Keratinocyte (primary cell): ENCODE data around the gene GRIK2. TPM values are rescaled to one million over a fixed set of nuclear protein-coding genes. Genes with fewer than 3 reads are reported as not detected.

Source experiments
- DNase-seq: peaks from one replicate; pipeline ENCODE4 v3.0.0-alpha.2; 2011; ENCODE audit warnings: low read depth, missing footprints, low spot score
- FAIRE-seq: peaks from 2 replicates; lab custom pipeline; 2011; peaks lifted over from hg19 to GRCh38; lab: Jason Lieb, UNC
- H2AFZ ChIP-seq: 2 replicates; pipeline ENCODE4 v1.6.0; 2012; ENCODE audit warnings: low read length, control low read depth, inconsistent platforms; ENCODE audit not compliant: control insufficient read depth
- H3K27ac ChIP-seq: 2 replicates; pipeline ENCODE4 v1.5.1; 2011; ENCODE audit warnings: low read length; ENCODE audit not compliant: control insufficient read depth, insufficient read depth
- H3K27me3 ChIP-seq: 3 replicates; pipeline ENCODE4 v1.6.0; 2011; ENCODE audit warnings: low read length; ENCODE audit not compliant: control insufficient read depth, insufficient read depth; ENCODE audit errors: extremely low read depth
- H3K36me3 ChIP-seq, 2 experiments: 2 replicates in 1 of 2; 3 replicates in 1 of 2; pipeline ENCODE4 v1.5.1; 2011; ENCODE audit warnings: low read length in 2 of 2, mild to moderate bottlenecking in 1 of 2; ENCODE audit not compliant: control insufficient read depth in 2 of 2, insufficient read depth in 2 of 2; ENCODE audit errors: extremely low read depth in 1 of 2
- H3K4me1 ChIP-seq: 3 replicates; pipeline ENCODE4 v1.5.1; 2011; ENCODE audit warnings: low read length; ENCODE audit not compliant: control insufficient read depth, insufficient read depth; ENCODE audit errors: extremely low read depth
- H3K4me2 ChIP-seq: 3 replicates; pipeline ENCODE4 v1.6.0; 2011; ENCODE audit warnings: low read depth, low read length; ENCODE audit not compliant: control insufficient read depth, insufficient read depth; ENCODE audit errors: extremely low read depth
- H3K4me3 ChIP-seq, 3 experiments: fragments of 200-600 bp in 1 of 3; sonication (generic) in 1 of 3; 2 replicates in 2 of 3; 3 replicates in 1 of 3; pipeline ENCODE4 v1.5.1; 2011 to 2016; ENCODE audit warnings: low read length in 3 of 3, mild to moderate bottlenecking in 3 of 3, control low read depth in 2 of 3, inconsistent platforms in 1 of 3, low read depth in 1 of 3, mixed read lengths in 1 of 3, mixed run types in 1 of 3, moderate library complexity in 1 of 3; ENCODE audit not compliant: control insufficient read depth in 2 of 3, insufficient read depth in 2 of 3; ENCODE audit errors: extremely low read depth in 1 of 3
- H3K79me2 ChIP-seq: 2 replicates; pipeline ENCODE4 v1.6.0; 2012; ENCODE audit warnings: low read length; ENCODE audit not compliant: control insufficient read depth, insufficient read depth
- H3K9ac ChIP-seq: 3 replicates; pipeline ENCODE4 v1.6.0; 2011; ENCODE audit warnings: low read length; ENCODE audit not compliant: control insufficient read depth, insufficient read depth; ENCODE audit errors: extremely low read depth
- H3K9me1 ChIP-seq: 3 replicates; pipeline ENCODE4 v1.6.0; 2011; ENCODE audit warnings: low read length; ENCODE audit not compliant: control insufficient read depth, insufficient read depth; ENCODE audit errors: extremely low read depth
- H3K9me3 ChIP-seq: 2 replicates; pipeline ENCODE4 v1.5.1; 2012; ENCODE audit warnings: low read depth, low read length; ENCODE audit not compliant: control insufficient read depth
- H4K20me1 ChIP-seq: 3 replicates; pipeline ENCODE4 v1.6.0; 2011; ENCODE audit warnings: low read length; ENCODE audit not compliant: control insufficient read depth, insufficient read depth; ENCODE audit errors: extremely low read depth
- CTCF ChIP-seq, 3 experiments: IDR thresholded peaks in 1 of 3; conservative IDR thresholded peaks in 1 of 3; optimal IDR thresholded peaks in 1 of 3; 2 replicates in 2 of 3; 3 replicates in 1 of 3; pipeline versions ENCODE3 to v1.5.1; 2011; ENCODE audit warnings: low read length in 3 of 3, mild to moderate bottlenecking in 3 of 3, moderate library complexity in 2 of 3, control low read depth in 1 of 3, inconsistent platforms in 1 of 3; ENCODE audit not compliant: insufficient read depth in 2 of 3; ENCODE audit errors: extremely low read depth in 1 of 3
- EZH2 ChIP-seq: IDR thresholded peaks from one replicate; pipeline ENCODE4 v1.6.1; 2012; ENCODE audit warnings: inconsistent platforms, mild to moderate bottlenecking, low read length, moderate library complexity
- dilution Hi-C: fragments of 300-500 bp; cut with MboI; formaldehyde crosslinking; loops from one replicate; pipeline ENCODE4 v1.7.0; 2020; ENCODE audit warnings: low sequenced_read_pairs; ENCODE audit not compliant: extremely low pct_ligation_motif_present
- polyA plus RNA-seq, 5 experiments: library from polyadenylated mRNA; depleted of rRNA in 3 of 5; stranded (reverse) in 3 of 5; stranded (forward) in 1 of 5; unstranded in 1 of 5; fragments of >200 nt; gene quantifications; 1 replicate in 1 of 5; 2 replicates in 3 of 5; 3 replicates in 1 of 5; pipeline versions ENCODE4 v1.2.1 to v1.2.3, GENCODE V29; 2011 to 2012; ENCODE audit warnings: missing spikeins in 2 of 5, low read depth in 1 of 5, low replicate concordance in 1 of 5

Gene GRIK2
- polyA plus RNA-seq, 1 donor (not counting 4 experiments of a cell fraction or from before 2014, with no cell fraction given) = 0.01 TPM

- FAIRE-seq = no peak
- Histone ChIP-seq H3K4me2 (no peak overlapping the region), H4K20me1 (no peaks in the 10 kb centered on the region), H2AFZ (no peak overlapping the region), H3K27me3 (no peaks in the 10 kb centered on the region), H3K9ac (no peak overlapping the region), H3K27ac (no peak overlapping the region), H3K4me1 (no peaks in the 10 kb centered on the region), H3K79me2 (no peaks in the 10 kb centered on the region), H3K9me1 (no peaks in the 10 kb centered on the region), H3K36me3 (no peaks in the 10 kb centered on the region), H3K4me3 (no peak overlapping the region), H3K9me3 (no peaks in the 10 kb centered on the region)
- dilution Hi-C loops = no loop called here
- TF ChIP-seq CTCF (optimal IDR thresholded peaks at IDR 0.05 in 1 of 3, IDR thresholded peaks at IDR 0.05 in 1 of 3, conservative IDR thresholded peaks at IDR 0.05 in 1 of 3; ENCODE audit: extremely low read depth in 1 of 3, insufficient read depth in 2 of 3, low read length in 3 of 3) (no peak), EZH2 (no peak)
- no peak for DNase-seq
Observed at GRCh38 chr6:101572627-101573026, 179.1 kb downstream of the GRIK2 start.

- H2AFZ ChIP-seq = no peak overlapping the region
- H3K4me1 ChIP-seq = no peaks in the 10 kb centered on the region
- no peak overlapping the region for H3K4me2 ChIP-seq
- no peak for DNase-seq
- TF ChIP-seq EZH2 (no peak), CTCF (optimal IDR thresholded peaks at IDR 0.05 in 1 of 3, IDR thresholded peaks at IDR 0.05 in 1 of 3, conservative IDR thresholded peaks at IDR 0.05 in 1 of 3; ENCODE audit: extremely low read depth in 1 of 3, insufficient read depth in 2 of 3, low read length in 3 of 3) (no peak)
- no peaks in the 10 kb centered on the region for H3K9me1 ChIP-seq
- H4K20me1 ChIP-seq = no peaks in the 10 kb centered on the region
- H3K27me3 ChIP-seq = no peaks in the 10 kb centered on the region
- no peak overlapping the region for H3K27ac ChIP-seq
- H3K4me3 ChIP-seq = no peak overlapping the region
- FAIRE-seq = no peak
- no peaks in the 10 kb centered on the region for H3K79me2 ChIP-seq
- dilution Hi-C loops = no loop called here
- no peaks in the 10 kb centered on the region for H3K36me3 ChIP-seq
- no peaks in the 10 kb centered on the region for H3K9me3 ChIP-seq
- no peak overlapping the region for H3K9ac ChIP-seq
Observed at GRCh38 chr6:101577091-101577490, 183.6 kb downstream of the GRIK2 start.
